NCI-H345 treated with DMSO at 0.1 percent for 48 hours (cell line): Measurements from ENCODE around the gene CAPNS2.
"Not testable (repeated sequence)": the region's sequence is repeated elsewhere in the genome, so short reads cannot be mapped to it uniquely, and the experiment has no call there.

ENCODE experiments used
- DNase-seq: peaks from one replicate; lab custom pipeline; 2025; ENCODE audit not compliant: unreplicated experiment; lab: John Stamatoyannopoulos, UW

The CAPNS2 gene

GRCh38 chr16:55567382-55567781 lies 898 bp downstream of the CAPNS2 start:
- DNase-seq: no peak

GRCh38 chr16:55568207-55568606 lies 1.7 kb downstream of the CAPNS2 start:
- DNase-seq: no peak

GRCh38 chr16:55569025-55569424 lies 2.5 kb downstream of the CAPNS2 start:
- DNase-seq: no peak

- no peak for DNase-seq
These were observed 3.7 kb downstream of the CAPNS2 start for GRCh38 chr16:55570159-55570558.

GRCh38 chr16:55571191-55571897 lies 4.9 kb downstream of the CAPNS2 start:
- no peak for DNase-seq

- DNase-seq: no peak
These were observed 6.0 kb downstream of the CAPNS2 start for GRCh38 chr16:55572439-55572838.

- no peak for DNase-seq
These were observed 8.3 kb downstream of the CAPNS2 start for GRCh38 chr16:55574811-55575210.

- no peak for DNase-seq
These were observed 9.0 kb downstream of the CAPNS2 start for GRCh38 chr16:55575496-55575895.

- DNase-seq: no peak
These were observed 9.9 kb downstream of the CAPNS2 start for GRCh38 chr16:55576384-55576783.

GRCh38 chr16:55577887-55578286 lies 11.4 kb downstream of the CAPNS2 start:
- DNase-seq: no peak

- DNase-seq: no peak
These were observed 19.1 kb downstream of the CAPNS2 start for GRCh38 chr16:55585631-55586030.

GRCh38 chr16:55588799-55589198 lies 22.3 kb downstream of the CAPNS2 start:
- no peak for DNase-seq

GRCh38 chr16:55592306-55592705 lies 25.8 kb downstream of the CAPNS2 start:
- no peak for DNase-seq

GRCh38 chr16:55597928-55598327 lies 31.4 kb downstream of the CAPNS2 start:
- DNase-seq: no peak

- DNase-seq: no peak
These were observed 39.4 kb downstream of the CAPNS2 start for GRCh38 chr16:55605754-55606336.

GRCh38 chr16:55613613-55614335 lies 47.3 kb downstream of the CAPNS2 start:
- DNase-seq: no peak

- DNase-seq: no peak
These were observed 48.6 kb downstream of the CAPNS2 start for GRCh38 chr16:55615071-55615470.

GRCh38 chr16:55615670-55616069 lies 49.2 kb downstream of the CAPNS2 start:
- not testable (repeated sequence) for DNase-seq
